NCI-H2196 (cell line): Measurements from ENCODE around the gene ALDH8A1.

ENCODE experiments used
- DNase-seq: peaks from one replicate; lab custom pipeline; 2025; ENCODE audit not compliant: unreplicated experiment; lab: John Stamatoyannopoulos, UW

ALDH8A1 gene

GRCh38 chr6:134873500-134874388 lies 76.2 kb downstream of the ALDH8A1 start:
- DNase-seq: no peak

- no peak for DNase-seq
These were observed 79.0 kb downstream of the ALDH8A1 start for GRCh38 chr6:134870677-134871498.

GRCh38 chr6:134868812-134869211 lies 81.1 kb downstream of the ALDH8A1 start:
- DNase-seq: no peak
